ENCODE results near the gene TMEM273. TPM values are rescaled to one million over a fixed set of nuclear protein-coding genes. Genes with fewer than 3 reads are reported as not detected.

Gene TMEM273
- total RNA-seq, 1 donor from 2014 or later = 48.5 TPM

DNA sequence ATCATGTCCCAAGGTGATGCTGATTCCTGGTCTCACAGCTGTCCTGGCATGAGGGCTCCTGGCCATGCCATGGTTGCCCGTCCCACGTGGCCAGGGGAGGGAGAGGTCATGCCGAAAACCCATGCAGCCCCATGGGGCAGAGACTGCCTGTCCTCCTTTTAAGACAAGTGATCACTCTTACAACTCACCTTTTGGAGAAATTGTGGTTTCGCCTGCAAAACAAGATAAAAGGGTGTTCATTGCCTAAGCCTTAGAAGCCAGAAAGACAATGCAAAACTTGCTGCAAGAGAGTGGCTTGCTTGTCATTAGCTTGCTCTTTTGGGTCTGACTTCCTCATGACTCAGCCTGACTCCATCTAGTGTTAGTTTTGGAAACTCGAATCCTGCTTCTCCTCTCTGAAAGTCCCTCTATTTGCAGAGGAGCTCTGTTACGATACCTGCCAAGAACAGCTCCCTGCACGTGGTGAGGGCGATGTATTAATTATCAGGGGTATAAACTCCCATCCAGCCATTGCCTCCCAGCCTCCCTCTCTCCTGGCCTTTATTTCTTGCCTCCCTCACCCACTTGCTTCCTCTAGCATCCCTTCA lies 26.7 kb downstream of the TMEM273 start:
- Histone ChIP-seq H3K36me3 (peaks cover 17% of the 10 kb centered on the region), H3K4me1 (no peaks in the 10 kb centered on the region), H3K9me3 (no peaks in the 10 kb centered on the region), H3K27me3 (ENCODE audit: low read depth) (no peaks in the 10 kb centered on the region), H3K4me3 (no peak overlapping the region), H3K27ac (no peak overlapping the region)
- TF ChIP-seq, protein P1, sequence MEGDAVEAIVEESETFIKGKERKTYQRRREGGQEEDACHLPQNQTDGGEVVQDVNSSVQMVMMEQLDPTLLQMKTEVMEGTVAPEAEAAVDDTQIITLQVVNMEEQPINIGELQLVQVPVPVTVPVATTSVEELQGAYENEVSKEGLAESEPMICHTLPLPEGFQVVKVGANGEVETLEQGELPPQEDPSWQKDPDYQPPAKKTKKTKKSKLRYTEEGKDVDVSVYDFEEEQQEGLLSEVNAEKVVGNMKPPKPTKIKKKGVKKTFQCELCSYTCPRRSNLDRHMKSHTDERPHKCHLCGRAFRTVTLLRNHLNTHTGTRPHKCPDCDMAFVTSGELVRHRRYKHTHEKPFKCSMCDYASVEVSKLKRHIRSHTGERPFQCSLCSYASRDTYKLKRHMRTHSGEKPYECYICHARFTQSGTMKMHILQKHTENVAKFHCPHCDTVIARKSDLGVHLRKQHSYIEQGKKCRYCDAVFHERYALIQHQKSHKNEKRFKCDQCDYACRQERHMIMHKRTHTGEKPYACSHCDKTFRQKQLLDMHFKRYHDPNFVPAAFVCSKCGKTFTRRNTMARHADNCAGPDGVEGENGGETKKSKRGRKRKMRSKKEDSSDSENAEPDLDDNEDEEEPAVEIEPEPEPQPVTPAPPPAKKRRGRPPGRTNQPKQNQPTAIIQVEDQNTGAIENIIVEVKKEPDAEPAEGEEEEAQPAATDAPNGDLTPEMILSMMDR (IDR thresholded peaks at IDR 0.05) = peak; percentile 35
- DNase-seq = no peak
- intact Hi-C loops (cut with DNase I) = no loop called here
- ATAC-seq = peak in 1 of 2 donors; percentile 53

DNA sequence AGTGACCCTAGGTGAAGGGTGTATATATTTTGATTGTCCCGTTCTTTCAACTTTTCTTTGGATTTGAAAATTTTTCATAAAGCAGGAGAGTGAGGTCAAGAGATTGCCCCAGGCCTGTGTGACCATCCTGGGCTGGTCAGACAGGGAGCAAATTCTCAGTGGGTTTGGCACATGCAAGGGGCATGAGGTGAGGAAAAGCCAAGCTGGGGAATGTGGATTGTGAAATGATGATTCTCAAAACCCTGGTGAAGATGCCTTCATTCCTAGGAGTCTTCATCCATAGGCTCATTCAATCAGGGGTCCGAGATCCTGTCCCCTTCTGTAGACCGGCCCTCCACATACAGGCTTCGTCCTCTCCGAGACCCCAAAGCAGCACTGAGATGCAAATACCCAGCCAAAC lies 27.4 kb downstream of the TMEM273 start:
- Histone ChIP-seq H3K4me1 (no peaks in the 10 kb centered on the region), H3K4me3 (no peak overlapping the region), H3K36me3 (peaks cover 14% of the 10 kb centered on the region), H3K9me3 (no peaks in the 10 kb centered on the region), H3K27ac (no peak overlapping the region), H3K27me3 (ENCODE audit: low read depth) (no peaks in the 10 kb centered on the region)
- TF ChIP-seq, protein P1 (IDR thresholded peaks at IDR 0.05) = no peak
- DNase-seq = no peak
- intact Hi-C loops (cut with DNase I) = no loop called here
- ATAC-seq = no peak

DNA sequence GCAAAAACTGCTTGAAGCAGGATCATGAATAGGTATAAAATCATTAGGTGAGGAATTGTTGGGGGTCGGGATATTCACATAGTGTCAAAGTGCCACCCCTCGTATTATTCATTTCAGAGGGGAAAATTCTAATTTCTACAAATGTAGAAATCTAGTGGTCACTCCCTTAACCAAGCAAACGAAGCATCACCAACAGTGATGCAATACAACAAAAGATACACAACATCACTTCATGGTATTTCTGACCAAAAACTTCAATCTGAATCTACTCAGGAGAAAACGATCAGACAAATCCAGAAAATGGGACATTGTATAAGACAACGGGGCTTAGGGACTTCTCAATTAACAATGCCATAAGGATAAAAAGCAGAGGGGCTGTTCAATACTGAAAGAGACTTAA lies 28.1 kb downstream of the TMEM273 start:
- H3K27ac ChIP-seq = no peak overlapping the region
- no peak overlapping the region for H3K4me3 ChIP-seq
- no peaks in the 10 kb centered on the region for H3K9me3 ChIP-seq
- TF ChIP-seq, protein P1 (IDR thresholded peaks at IDR 0.05) = no peak
- intact Hi-C loops (cut with DNase I) = no loop called here
- no peaks in the 10 kb centered on the region for H3K4me1 ChIP-seq
- peaks cover 6% of the 10 kb centered on the region for H3K36me3 ChIP-seq
- no peak for DNase-seq
- H3K27me3 ChIP-seq (ENCODE audit: low read depth) = no peaks in the 10 kb centered on the region
- ATAC-seq = no peak

DNA sequence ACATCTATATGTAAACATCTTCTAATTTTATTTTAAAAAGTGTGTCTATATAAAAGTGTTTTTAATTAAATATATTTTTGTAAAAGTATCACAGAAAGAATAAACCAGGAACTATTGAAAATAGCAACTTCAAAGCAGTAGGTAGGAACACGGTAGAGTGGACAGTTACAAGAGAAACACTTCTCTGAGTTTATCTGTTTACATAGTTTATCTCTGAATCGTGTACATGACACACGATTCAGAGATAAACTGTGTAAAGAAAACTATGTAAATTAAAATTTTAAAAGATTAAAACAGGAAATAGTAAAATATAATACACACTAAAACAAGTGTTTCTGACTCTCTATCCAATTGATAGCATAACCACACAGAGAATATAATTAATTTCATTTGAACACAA lies 29.3 kb downstream of the TMEM273 start:
- TF ChIP-seq, protein P1 (IDR thresholded peaks at IDR 0.05) = no peak
- intact Hi-C loops (cut with DNase I) = no loop called here
- DNase-seq = no peak
- H3K27me3 ChIP-seq (ENCODE audit: low read depth) = no peaks in the 10 kb centered on the region
- H3K36me3 ChIP-seq = peaks cover 5% of the 10 kb centered on the region
- no peak overlapping the region for H3K27ac ChIP-seq
- H3K9me3 ChIP-seq = no peaks in the 10 kb centered on the region
- no peaks in the 10 kb centered on the region for H3K4me1 ChIP-seq
- ATAC-seq = no peak
- no peak overlapping the region for H3K4me3 ChIP-seq

DNA sequence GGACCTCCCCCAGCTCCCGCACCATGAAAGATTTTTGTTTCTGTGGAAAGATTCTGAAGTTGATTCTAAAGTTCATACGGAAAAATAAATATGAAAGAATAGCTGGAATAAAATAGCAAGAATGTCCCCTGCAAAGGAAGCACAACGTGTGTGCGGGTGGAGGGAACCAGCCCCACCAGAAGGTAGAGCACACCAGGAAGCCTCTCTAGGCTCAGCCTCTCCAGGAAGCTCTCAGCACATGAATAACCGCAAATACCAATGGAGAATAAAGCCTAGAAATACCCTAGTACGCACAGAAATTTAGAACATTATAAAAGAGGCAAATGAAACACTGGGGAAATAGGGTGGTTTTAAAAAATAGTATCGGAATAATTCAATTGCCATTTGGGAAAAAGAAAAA lies 29.8 kb downstream of the TMEM273 start:
- H3K4me3 ChIP-seq = no peak overlapping the region
- H3K4me1 ChIP-seq = no peaks in the 10 kb centered on the region
- TF ChIP-seq, protein P1 (IDR thresholded peaks at IDR 0.05) = no peak
- H3K36me3 ChIP-seq = peaks cover 5% of the 10 kb centered on the region
- no peaks in the 10 kb centered on the region for H3K9me3 ChIP-seq
- intact Hi-C loops (cut with DNase I) = no loop called here
- H3K27me3 ChIP-seq (ENCODE audit: low read depth) = no peaks in the 10 kb centered on the region
- DNase-seq (no peak), ATAC-seq (no peak)
- no peak overlapping the region for H3K27ac ChIP-seq
